SK-N-MC (cell line): Measurements from ENCODE around the gene OR2M2.

Experiments used
- DNase-seq: peaks from one replicate; pipeline ENCODE4 v3.0.0-alpha.2; 2011; ENCODE audit warnings: low read depth, low spot score
- H3K27ac ChIP-seq: fragments of 200-600 bp; sonication (generic); 2 replicates; pipeline ENCODE4 v1.5.1; 2016; ENCODE audit warnings: mixed run types
- H3K36me3 ChIP-seq: fragments of 200-600 bp; sonication (generic); 2 replicates; pipeline ENCODE4 v1.6.1; 2017; ENCODE audit warnings: antibody characterized with exemption, low read length, mixed read lengths; ENCODE audit not compliant: insufficient read depth
- H3K4me3 ChIP-seq: fragments of 200-600 bp; sonication (generic); 2 replicates; pipeline ENCODE4 v1.5.1; 2016
- H3K9ac ChIP-seq: fragments of 200-600 bp; sonication (generic); 2 replicates; pipeline ENCODE4 v1.8.0; 2017; ENCODE audit warnings: mixed run types, mixed read lengths; ENCODE audit not compliant: insufficient read length
- H3K9me3 ChIP-seq: fragments of 200-600 bp; sonication (generic); 2 replicates; pipeline ENCODE4 v1.6.1; 2017; ENCODE audit warnings: low read depth, mild to moderate bottlenecking, antibody characterized with exemption, low read length, moderate library complexity, mixed read lengths
- EZH2 ChIP-seq: fragments of 200-600 bp; sonication (generic); IDR thresholded peaks from one replicate; pipeline ENCODE4 v1.6.1; 2017; ENCODE audit warnings: antibody characterized with exemption
- FOXP2 ChIP-seq: optimal IDR thresholded peaks from 2 replicates; pipeline ENCODE3; 2011; ENCODE audit warnings: mild to moderate bottlenecking, moderate library complexity; ENCODE audit not compliant: insufficient read depth; ENCODE audit errors: extremely low read length, control extremely low read depth
- POLR2AphosphoS5 ChIP-seq: IDR thresholded peaks from 2 replicates; pipeline ENCODE4 v1.6.1; 2012; ENCODE audit warnings: mild to moderate bottlenecking, low read depth, low read length, borderline replicate concordance

OR2M2 gene, protein sequence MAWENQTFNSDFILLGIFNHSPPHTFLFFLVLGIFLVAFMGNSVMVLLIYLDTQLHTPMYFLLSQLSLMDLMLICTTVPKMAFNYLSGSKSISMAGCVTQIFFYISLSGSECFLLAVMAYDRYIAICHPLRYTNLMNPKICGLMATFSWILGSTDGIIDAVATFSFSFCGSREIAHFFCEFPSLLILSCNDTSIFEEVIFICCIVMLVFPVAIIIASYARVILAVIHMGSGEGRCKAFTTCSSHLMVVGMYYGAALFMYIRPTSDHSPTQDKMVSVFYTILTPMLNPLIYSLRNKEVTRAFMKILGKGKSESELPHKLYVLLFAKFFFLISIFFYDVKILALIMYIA

DNA sequence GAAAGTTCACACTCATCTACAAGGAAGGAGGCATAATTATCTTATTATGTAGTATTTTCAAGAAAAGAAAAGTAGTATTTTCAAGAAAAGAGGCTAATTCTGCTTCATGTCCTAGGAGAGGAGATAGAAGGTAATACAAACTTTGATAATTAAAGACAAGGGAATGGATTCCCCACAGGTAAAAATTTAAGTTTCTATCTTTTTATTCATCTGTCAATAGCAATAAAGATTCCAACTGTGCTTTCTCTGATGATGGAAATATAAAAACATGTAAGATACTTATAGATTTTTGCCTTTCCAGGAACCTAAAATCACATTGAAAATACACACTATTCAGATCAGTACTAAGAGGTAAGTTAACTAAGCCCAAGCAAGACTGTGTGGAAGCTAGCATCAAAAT, at the start of gene OR2M2:
Gene OR2M2 (plus strand): TSS at position 301 of the 400 bp plus-strand sequence. CDS start 5,165 bp downstream, outside the sequence.
- no peak for DNase-seq
- no peak for TF ChIP-seq POLR2AphosphoS5
- no peak for TF ChIP-seq FOXP2
- no peak for TF ChIP-seq EZH2
- Histone ChIP-seq H3K9ac (no peak within 1 kb of the TSS), H3K36me3 (no peaks in the 10 kb centered on the region), H3K4me3 (no peak within 1 kb of the TSS), H3K9me3 (no peaks in the 10 kb centered on the region), H3K27ac (no peak within 1 kb of the TSS)

DNA sequence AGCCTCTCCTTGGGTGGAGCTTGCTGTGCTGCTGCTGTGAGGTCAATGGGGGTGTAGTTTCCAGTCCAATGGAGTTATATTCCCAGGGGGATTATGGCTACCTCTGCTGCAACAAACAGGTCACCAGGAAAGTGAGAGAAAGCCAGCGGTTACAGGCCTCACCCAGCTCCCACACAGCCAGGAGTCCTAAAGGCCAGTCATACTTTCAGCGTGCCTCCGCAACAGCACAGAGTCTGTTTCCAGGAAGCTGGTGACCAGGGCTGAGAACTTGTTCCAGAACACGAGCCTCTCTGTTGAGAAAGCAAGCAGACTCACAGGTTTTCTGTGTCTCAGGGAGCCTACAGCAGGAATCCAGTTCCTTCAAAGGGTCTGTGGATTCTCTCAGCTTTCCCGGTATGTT, 47.0 kb upstream of the OR2M2 start:
- H3K9me3 ChIP-seq, result peaks cover 2% of the 10 kb centered on the region; the same call in 1 of the 2 replicates

DNA sequence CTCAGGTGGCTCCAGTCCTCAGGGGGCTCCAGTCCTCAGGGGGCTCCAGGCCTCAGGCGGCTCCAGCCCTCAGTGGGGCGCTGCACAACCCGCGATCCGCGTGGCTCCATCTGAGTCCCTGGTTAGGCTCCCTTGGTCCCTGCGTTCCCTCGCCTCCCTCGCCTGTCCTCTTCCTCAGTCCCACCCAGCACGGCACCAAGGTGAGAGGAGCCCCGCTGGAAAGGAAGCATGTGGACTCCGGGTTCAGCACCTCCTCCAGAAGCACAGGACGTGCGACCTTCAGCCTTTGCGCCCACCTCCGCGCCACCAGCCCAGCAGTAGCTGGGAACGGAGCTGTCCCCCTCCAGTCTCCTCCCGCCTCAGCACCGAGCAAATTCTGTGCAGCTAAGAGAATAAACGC, 37.8 kb upstream of the OR2M2 start:
- Histone ChIP-seq H3K27ac (no peak overlapping the region), H3K36me3 (no peaks in the 10 kb centered on the region), H3K4me3 (no peak overlapping the region), H3K9ac (no peak overlapping the region), H3K9me3 (peaks cover 5% of the 10 kb centered on the region; the same call in 1 of the 2 replicates)
- DNase-seq, result no peak
- no peak for TF ChIP-seq FOXP2
- no peak for TF ChIP-seq EZH2
- no peak for TF ChIP-seq POLR2AphosphoS5

More for the DNA sequence above, 47.0 kb upstream of the OR2M2 start:
- DNase-seq, result no peak
- Histone ChIP-seq H3K4me3 (no peak overlapping the region), H3K36me3 (no peaks in the 10 kb centered on the region), H3K27ac (no peak overlapping the region), H3K9ac (no peak overlapping the region)
- TF ChIP-seq EZH2 (no peak), POLR2AphosphoS5 (no peak), FOXP2 (no peak)

DNA sequence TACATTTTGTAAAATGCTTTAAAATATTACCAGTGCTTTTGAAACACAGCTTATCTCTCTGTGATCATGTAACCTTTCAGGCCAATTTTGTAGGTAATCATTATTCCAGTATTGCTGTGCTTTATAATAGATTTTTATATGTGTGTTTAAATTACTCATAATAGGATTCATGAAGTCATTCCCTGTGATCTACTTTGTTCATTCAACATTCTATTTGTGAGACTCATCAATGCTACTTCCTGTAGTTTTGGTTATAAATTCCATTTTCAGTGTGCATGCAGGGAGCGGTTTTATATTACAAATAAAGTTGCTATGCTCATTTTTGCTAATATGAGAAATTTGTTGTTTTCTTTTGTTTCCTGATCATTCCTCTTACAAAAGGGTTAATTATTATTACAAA, 33.8 kb upstream of the OR2M2 start:
- no peak for DNase-seq
- Histone ChIP-seq H3K36me3 (no peaks in the 10 kb centered on the region), H3K9me3 (no peaks in the 10 kb centered on the region), H3K27ac (peak overlapping the region; percentile 88), H3K9ac (peak overlapping the region; percentile 55), H3K4me3 (peak overlapping the region; percentile 64)
- TF ChIP-seq EZH2, result no peak
- no peak for TF ChIP-seq POLR2AphosphoS5
- no peak for TF ChIP-seq FOXP2

DNA sequence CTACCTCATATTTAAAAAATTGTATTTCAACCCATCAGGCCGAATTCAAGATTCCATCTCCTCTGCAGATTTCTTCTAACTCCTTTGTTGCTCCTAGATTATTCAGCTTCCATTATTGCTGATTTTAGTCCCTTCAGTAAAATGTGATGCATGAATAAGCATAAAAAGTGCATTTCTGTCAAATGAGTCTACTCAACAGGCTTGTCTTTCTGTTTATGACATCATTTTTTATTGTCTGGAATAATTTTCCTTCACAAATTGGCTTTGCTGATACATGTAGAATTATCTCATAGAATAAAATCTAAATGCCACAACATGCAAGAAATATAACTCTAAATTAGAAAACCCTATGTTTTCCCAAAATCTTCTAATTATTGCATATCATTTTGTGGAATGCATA, 31.3 kb upstream of the OR2M2 start:
- Histone ChIP-seq H3K4me3 (no peak overlapping the region), H3K9me3 (no peaks in the 10 kb centered on the region), H3K9ac (no peak overlapping the region), H3K27ac (no peak overlapping the region), H3K36me3 (no peaks in the 10 kb centered on the region)
- TF ChIP-seq EZH2, result no peak
- no peak for TF ChIP-seq POLR2AphosphoS5
- TF ChIP-seq FOXP2, result no peak
- DNase-seq, result no peak

DNA sequence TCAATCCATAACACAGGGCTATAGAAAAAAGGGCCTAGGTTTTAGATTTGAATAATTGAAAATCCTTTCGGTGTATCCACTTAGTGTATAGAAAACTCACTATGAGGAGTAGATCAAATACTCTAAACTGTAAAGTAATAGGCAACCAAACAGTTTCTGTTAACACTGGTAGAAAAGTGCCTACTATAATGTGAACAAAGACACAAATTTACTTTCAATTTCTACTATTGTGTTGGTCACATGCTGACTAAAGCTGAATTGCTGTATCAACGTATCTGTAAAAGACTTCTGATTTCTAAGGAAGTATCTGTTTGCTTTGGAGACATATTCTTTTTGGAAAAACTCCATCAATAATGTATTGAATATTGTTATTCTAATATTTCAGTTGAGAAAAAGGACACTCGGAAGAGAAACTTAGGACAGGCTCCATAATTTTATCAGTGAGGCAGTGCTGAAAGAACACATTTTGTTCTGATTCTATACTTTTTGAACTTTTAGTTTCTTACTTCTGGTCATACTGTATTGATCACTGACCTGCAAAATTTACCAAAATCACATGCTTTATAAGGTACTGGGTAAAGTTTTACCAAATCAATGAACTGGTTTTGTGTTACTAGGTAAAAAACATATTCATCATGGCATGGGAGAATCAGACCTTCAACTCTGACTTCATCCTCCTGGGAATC, 30.0 kb upstream of the OR2M2 start, which contains the start of gene OR2M5:
Gene OR2M5 (plus strand): TSS at position 636 of the 686 bp plus-strand sequence. CDS start 0 bp downstream, at position 636.
- Histone ChIP-seq H3K9me3 (no peaks in the 10 kb centered on the region), H3K4me3 (no peak within 1 kb of the TSS), H3K27ac (no peak within 1 kb of the TSS), H3K9ac (no peak within 1 kb of the TSS), H3K36me3 (no peaks in the 10 kb centered on the region)
- no peak for DNase-seq
- TF ChIP-seq POLR2AphosphoS5, result no peak
- no peak for TF ChIP-seq FOXP2
- TF ChIP-seq EZH2, result no peak

DNA sequence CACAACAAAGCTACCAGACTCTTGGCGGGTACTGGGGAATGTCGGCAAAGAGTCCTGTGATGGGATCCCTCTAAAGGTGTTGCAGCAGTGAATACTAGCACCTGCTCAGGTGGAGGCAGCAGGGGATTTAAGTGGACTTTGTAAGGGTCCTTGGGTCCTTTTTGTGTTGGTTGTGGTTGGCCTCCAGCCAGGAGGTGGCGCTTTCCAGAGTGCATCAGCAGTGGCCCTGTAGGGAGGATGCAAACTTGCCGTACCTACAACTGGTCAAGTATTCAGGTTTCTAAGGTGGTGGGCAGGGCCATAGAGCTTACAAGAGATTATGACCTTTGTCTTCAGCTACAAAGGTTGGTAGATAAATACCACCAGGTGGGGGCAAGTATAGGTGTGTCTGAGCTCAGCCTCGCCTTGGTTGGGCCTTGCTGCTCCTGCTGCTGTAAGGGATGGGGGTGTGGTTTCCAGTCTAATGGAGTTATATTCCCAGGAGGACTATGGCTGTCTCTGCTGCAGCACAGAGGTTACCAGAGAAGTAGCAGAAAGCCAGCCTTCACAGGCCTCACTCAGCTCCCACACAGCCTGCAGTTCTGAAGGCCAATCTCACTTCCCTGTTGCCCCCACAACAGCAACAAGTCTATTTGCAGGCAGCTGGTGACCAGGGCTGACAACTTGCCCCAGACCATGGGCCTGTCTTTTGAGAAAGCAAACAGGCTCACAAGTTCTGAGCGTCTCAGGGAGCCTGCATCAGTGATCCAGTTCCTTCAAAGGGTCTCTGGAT, 22.4 kb upstream of the OR2M2 start:
- Histone ChIP-seq H3K4me3 (no peak overlapping the region), H3K27ac (no peak overlapping the region), H3K9ac (no peak overlapping the region), H3K36me3 (no peaks in the 10 kb centered on the region), H3K9me3 (no peaks in the 10 kb centered on the region)
- TF ChIP-seq POLR2AphosphoS5, result no peak
- no peak for TF ChIP-seq FOXP2
- TF ChIP-seq EZH2, result no peak
- no peak for DNase-seq

DNA sequence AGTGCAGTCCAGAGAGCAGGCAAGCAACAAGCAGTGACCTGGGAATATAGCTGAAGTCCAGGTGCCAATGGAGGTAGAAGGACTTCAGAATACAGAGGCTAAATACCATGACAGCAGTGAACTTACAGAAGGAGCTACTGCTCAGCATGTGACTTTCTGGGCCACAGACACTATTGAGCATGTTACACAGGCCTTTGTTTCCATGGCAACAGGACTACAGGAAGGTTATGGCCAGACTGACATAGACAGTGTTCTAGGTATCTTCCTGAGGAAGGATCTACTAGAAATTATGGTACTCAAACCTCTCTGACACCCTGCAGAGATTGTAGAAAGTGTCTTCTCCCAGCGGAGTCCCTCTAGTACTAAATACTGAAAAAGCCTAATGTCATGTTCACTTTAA, 18.7 kb upstream of the OR2M2 start:
- H3K4me3 ChIP-seq, result no peak overlapping the region
- H3K9me3 ChIP-seq, result no peaks in the 10 kb centered on the region
- no peaks in the 10 kb centered on the region for H3K36me3 ChIP-seq
- H3K27ac ChIP-seq, result no peak overlapping the region
- no peak for TF ChIP-seq EZH2
- no peak for TF ChIP-seq FOXP2
- no peak for TF ChIP-seq POLR2AphosphoS5
- no peak overlapping the region for H3K9ac ChIP-seq
- no peak for DNase-seq
